GM19328 (cell line): ENCODE results near the gene FXYD1.

Experiments used
- ATAC-seq: cut with Tn5 transposase; IDR thresholded peaks from one replicate; pipeline ENCODE4 v1.9.1; 2021; ENCODE audit warnings: mild to moderate bottlenecking, moderate library complexity; ENCODE audit not compliant: unreplicated experiment

The FXYD1 gene

GRCh38 chr19:35106898-35107541 lies 31.6 kb upstream of the FXYD1 start:
- ATAC-seq, result no peak

DNA sequence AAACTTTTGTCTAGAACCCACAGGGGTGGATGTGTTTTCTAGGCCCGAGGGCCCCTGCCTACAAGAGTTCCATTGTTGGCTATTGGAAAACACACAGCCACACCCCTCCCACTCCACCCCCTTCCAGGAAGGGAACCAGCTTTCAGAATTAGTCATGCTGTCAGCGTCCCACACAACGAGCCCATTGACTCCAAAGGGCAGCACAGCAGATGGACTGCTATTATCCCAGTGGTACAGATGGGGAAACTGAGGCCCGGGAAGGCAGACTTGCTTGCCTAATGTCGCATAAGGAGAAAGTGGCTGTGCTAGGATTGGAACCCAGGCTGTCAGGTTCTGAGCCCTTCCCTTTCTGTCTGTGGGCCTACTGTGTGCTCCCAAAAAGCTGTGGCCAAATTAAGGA lies 31.1 kb upstream of the FXYD1 start:
- no peak for ATAC-seq

DNA sequence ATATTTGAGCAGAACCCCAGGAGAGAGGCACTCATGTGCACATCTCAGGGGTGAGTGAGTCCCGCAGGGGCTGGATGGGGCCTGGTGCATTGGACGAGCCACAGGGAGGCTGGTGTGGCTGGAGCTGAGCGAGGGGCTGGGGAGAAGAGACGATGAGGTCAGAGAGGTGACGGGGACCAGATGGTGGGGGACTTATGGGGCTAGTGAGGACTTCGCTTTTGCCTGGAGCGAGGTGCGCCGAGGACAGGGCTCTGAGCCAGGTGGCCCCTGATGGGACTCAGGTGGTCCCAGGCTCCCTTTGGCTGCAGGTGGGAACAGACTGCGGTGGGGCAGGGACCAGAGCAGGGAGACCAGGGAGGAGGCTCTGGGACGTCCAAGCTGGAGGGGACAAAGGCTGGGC lies 29.9 kb upstream of the FXYD1 start:
- no peak for ATAC-seq

DNA sequence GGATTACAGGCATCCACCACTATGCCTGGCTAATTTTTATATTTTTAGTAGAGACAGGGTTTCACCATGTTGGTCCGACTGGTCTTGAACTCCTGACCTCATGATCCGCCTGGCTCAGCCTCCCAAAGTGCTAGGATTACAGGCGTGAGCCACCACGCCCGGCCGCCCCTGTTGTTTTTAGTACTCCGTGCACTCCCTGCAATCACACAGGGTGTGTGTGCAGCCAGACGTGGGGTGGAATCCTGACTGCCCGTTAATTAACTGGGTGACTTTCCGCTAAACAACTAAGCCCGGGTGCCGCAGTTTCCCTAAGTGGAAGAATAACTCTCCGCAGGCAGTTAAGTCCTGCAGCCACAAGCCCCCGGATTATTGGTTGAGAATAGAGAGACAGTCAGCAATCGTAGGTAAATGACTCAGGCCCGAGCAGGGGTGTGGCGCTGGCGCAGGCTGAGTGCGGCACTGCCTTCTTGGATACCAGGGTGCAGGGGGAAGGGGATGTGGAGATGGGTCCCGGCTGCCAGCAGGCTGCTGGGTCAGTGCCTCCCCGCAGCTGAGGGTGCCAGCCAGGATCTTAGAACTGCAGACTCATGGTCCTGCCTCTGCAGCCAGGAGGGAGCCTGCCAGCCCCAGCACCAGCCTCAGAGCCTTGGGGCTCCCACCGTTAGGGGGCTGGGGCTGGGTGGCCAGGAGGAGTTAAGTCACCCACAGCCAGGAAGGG lies 29.1 kb upstream of the FXYD1 start:
- no peak for ATAC-seq

- no peak for ATAC-seq
These were observed 27.6 kb upstream of the FXYD1 start for GRCh38 chr19:35110974-35111373.

DNA sequence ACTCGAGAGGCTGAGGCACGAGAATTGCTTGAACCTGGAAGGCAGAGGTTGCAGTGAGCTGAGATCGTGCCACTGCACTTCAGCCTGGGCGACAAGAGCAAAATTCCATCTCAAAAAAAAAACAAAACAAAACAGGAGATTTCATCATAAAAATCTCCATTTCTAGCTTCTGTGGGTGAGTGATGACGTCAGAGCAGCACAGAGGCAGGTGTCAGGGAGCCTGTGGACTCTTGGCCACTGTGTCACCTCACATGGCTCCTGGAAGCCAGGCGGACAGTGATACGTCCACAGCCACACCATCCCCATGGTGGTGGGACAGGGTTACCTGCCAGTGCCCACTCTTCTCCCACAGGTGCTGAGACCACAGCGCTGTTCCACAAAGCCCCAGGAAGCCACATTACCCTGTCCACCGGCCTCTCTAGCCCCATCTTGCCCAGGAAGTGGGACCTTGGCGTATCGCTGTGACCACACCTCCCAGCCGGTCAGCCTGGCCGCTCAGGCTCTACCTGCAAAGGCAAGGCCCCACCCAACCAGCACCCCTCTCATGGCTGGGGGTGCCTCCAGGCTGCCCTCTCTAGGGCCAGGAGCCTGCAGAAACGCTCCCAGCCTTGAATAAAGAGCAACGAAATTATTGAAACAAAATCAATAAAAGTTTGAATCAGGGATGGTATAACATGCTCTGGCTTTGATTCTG lies 25.5 kb upstream of the FXYD1 start:
- no peak for ATAC-seq

GRCh38 chr19:35114353-35115176 lies 24.1 kb upstream of the FXYD1 start:
- no peak for ATAC-seq

DNA sequence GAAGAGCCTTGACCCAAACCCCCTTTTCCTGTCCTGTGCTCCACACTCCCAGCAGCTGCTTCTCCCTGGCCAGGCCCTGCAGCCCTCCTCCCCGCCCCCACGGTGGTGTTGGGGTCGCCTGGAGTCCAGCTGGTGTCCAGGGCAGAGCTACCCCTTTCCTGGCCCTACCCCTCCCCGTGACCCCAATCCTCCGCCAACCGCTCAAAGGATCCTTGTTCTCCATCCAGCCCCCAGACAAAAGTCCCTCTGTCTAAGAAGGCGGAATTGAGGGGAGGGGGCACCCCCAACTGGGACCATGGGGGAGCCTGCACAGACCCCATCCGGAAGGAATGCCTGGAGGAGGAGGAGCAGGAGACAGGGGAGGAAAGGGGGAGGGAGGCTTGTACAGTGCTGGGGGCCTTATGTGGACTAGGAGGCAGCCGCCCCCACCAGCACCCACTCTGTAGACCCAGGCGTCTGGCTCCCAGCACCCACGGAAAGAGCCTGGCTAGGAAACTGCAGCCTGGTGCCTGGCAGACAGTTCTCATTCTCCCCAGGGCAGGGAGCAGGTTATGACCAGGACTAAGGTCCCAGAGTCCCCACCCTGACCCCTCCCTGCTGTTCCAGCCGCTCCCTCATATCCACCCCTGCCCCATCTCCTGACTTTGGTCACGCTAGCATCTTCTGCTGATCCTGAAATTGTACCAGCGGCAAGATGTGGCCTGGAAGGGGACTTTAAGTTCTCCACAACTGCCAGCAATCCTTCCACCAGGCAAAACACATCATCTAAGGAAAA lies 23.3 kb upstream of the FXYD1 start, which contains the start of gene FXYD3:
FXYD3 (plus strand) TSS at position 647 of the 775 bp plus-strand sequence. CDS start 3,554 bp downstream, outside the sequence.
- ATAC-seq, result no peak

- no peak for ATAC-seq
These were observed 22.4 kb upstream of the FXYD1 start for GRCh38 chr19:35116072-35116801.

DNA sequence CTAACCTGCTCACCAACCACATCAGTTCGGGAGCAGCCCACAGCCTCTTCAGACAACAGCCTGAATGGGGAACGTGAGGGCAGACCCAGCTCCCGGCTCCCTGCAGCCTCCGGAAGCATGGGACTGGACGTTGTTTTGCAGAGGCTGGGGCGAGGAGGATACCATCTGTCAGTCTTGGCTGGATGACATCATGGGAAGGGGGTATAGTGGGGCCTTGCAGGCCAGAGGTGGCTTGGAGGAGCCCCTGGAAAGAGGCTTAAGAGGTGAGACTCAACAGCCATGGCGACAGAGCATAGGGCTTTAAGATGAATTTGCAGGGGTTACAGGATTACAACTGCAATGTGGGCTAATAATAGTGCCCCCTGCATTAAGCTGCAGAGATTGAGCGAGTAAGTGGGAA lies 21.5 kb upstream of the FXYD1 start:
- ATAC-seq, result no peak

DNA sequence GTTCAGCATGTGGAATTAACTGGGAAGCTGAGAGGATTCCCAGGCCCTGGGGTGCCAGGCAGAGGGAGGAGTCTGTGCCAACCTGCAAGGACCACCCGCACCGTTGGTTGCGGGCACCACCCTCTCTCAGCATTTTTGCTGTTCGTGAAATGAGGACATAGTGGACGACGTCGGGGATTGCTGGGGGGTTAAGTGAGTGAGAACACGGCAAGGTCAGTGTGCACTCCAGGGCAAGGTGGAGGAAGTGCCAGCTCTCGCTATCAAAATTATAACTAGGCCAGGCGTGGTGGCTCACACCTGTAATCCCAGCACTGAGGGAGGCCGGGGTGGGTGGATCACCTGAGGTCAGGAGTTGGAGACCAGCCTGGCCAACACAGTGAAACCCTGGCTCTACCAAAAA lies 20.8 kb upstream of the FXYD1 start:
- no peak for ATAC-seq

- no peak for ATAC-seq
These were observed 20.2 kb upstream of the FXYD1 start for GRCh38 chr19:35118268-35119020.

GRCh38 chr19:35119091-35119490 lies 19.5 kb upstream of the FXYD1 start:
- no peak for ATAC-seq

DNA sequence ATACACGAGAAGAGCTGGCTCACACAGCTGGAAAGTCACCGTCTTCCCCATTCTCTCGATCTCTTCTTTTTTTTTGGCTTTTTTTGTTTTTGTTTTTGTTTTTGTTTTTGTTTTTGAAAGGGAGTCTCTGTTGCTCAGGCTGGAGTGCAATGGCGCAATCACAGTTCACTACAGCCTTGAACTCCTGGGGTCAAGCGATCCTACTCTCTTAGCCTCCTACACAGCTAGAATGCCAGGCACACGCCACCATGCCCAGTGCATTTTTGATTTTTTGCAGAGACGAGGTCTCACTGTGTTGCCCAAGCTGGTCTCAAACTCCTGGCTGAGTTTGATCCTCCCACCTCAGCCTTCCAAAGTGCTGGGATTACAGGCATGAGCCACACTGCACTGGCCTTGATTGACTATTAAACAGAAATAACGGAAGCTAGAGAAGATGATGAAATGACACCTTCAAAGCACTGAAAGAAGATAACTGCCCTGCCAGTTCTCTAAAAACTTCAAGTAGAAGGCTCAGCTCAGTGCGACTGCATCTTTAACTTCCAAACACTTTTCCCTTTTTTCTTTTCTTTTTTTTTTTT lies 19.0 kb upstream of the FXYD1 start:
- no peak for ATAC-seq

- no peak for ATAC-seq
These were observed 18.1 kb upstream of the FXYD1 start for GRCh38 chr19:35120492-35120891.

DNA sequence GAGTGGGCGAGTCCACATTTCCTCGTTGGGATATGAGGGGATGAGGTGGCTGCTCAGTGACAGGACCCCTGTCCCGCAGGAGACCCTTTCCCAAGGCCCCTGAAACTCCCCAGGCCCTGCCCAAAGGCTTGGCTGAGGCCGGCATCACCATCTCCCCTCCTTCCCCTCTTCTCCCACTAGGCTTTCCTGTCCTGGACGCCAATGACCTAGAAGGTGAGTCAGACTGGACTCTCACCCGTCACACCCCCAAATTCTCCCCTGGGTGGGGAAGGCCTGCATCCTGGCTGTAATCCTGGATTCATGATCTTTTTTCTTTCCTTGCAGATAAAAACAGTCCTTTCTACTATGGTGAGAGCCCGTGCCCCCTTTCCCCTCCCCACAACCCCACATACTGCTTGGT lies 17.7 kb upstream of the FXYD1 start:
- no peak for ATAC-seq

GRCh38 chr19:35122687-35123551 lies 15.7 kb upstream of the FXYD1 start:
- no peak for ATAC-seq

GRCh38 chr19:35123573-35123972 lies 15.1 kb upstream of the FXYD1 start:
- no peak for ATAC-seq
